Adipocyte (in vitro differentiated cells): ENCODE measurements around the gene SPSB2.
"Not testable (repeated sequence)": the region's sequence is repeated elsewhere in the genome, so short reads cannot be mapped to it uniquely, and the experiment has no call there.

Experiments used
- DNase-seq: peaks from one replicate; pipeline ENCODE4 v3.0.0-alpha.2; 2015; ENCODE audit warnings: low read depth
- H3K27me3 ChIP-seq: replicated peaks from 2 replicates; pipeline ENCODE4 v1.7.0; 2013; ENCODE audit warnings: mild to moderate bottlenecking, low read length, moderate library complexity; ENCODE audit not compliant: control insufficient read depth, insufficient read depth
- H3K36me3 ChIP-seq: 2 replicates; pipeline ENCODE4 v1.7.0; 2013; ENCODE audit warnings: low read length, mild to moderate bottlenecking, moderate library complexity; ENCODE audit not compliant: control insufficient read depth, insufficient read depth, severe bottlenecking
- H3K4me1 ChIP-seq: 2 replicates; pipeline ENCODE4 v1.7.0; 2013; ENCODE audit warnings: mild to moderate bottlenecking, low read length, moderate library complexity; ENCODE audit not compliant: control insufficient read depth, insufficient read depth
- H3K4me3 ChIP-seq: 2 replicates; pipeline ENCODE4 v1.7.0; 2013; ENCODE audit warnings: mild to moderate bottlenecking, low read length, moderate library complexity
- H3K9ac ChIP-seq: 2 replicates; pipeline ENCODE4 v1.7.0; 2013; ENCODE audit warnings: mild to moderate bottlenecking, low read length, moderate library complexity
- H3K9me3 ChIP-seq: 2 replicates; pipeline ENCODE4 v1.7.0; 2013; ENCODE audit warnings: mild to moderate bottlenecking, low read length, moderate library complexity; ENCODE audit not compliant: control insufficient read depth

The SPSB2 gene

GRCh38 chr12:6894321-6894720 is 21.2 kb upstream of the SPSB2 start:
- Histone ChIP-seq H3K9me3 (no peaks in the 10 kb centered on the region), H3K9ac (no peak overlapping the region), H3K4me3 (no peak overlapping the region), H3K36me3 (no peaks in the 10 kb centered on the region), H3K4me1 (peaks cover 15% of the 10 kb centered on the region), H3K27me3 (no peaks in the 10 kb centered on the region)
- DNase-seq, result no peak

DNA sequence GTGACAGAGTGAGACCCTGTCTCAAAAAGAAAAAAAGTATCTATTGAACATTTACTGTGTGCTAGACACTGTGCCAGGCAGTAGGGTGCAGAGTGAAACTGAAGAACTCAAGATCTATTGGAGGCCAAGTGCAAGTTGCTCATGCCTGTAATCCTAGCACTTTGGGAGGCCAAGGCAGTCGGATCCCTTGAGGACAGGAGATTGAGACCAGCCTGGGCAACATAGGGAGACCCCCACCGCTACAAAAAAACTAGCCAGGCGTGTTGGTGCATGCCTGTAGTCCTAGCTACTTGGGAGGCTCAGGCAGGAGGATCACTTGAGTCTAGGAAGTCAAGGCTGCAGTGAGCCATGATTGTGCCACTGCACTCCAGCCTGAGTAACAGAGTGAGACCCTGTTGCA is 19.6 kb upstream of the SPSB2 start:
- peaks cover 15% of the 10 kb centered on the region for H3K4me1 ChIP-seq
- not testable (repeated sequence) for H3K4me3 ChIP-seq

GRCh38 chr12:6891646-6892001 is 18.5 kb upstream of the SPSB2 start:
- Histone ChIP-seq H3K4me1 (peaks cover 15% of the 10 kb centered on the region), H3K4me3 (peak overlapping the region; percentile 81), H3K36me3 (no peaks in the 10 kb centered on the region), H3K9me3 (no peaks in the 10 kb centered on the region), H3K27me3 (no peaks in the 10 kb centered on the region), H3K9ac (peak overlapping the region; percentile 96)
- no peak for DNase-seq

More for the DNA sequence above, 19.6 kb upstream of the SPSB2 start:
- DNase-seq, H3K9me3 ChIP-seq, H3K27me3 ChIP-seq, H3K9ac ChIP-seq, H3K36me3 ChIP-seq: not testable (repeated sequence)

DNA sequence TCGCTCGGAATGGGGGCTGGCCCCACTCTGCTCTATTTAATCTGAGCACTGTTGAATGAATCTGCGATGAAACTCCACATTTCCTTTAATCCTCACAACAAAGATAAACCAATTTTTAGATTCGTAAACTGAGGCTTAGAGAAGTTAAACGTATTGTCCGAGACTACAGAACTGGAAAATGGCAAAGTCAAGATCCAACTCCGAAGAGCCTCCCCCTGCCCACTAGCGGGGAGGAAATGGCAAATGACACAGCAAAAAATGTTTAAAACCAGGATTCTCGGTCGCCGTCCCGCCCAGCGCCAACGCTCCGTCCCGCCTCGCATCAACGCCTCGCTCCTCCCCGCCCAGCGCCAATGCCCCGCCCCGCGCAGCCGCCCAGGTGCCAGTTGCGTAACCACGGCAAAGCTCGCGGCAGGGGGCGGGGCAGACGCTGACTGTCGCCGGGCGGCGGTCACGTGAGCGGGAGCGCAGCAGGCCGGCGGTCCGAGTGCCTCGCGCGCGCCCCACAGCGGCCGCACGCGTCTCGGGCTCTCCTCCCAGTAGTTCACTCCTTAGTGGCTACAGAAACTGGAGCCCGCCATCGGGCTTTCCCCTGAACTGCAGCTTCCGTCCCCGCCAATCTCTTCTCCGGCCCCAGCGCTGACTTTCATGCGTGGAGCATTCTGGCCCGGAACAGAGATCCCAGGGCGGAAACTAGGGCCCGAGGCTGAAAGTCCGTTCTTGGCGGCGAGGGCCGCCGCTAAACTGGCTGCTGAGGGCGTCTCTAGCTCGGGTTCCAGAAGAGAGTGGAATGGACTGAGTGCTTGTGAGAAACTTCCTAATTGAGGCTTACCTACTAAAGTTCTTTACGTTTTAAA is 17.9 kb upstream of the SPSB2 start:
- Histone ChIP-seq H3K4me3 (peak overlapping the region; percentile 81), H3K9ac (peak overlapping the region; percentile 96), H3K9me3 (no peaks in the 10 kb centered on the region), H3K36me3 (no peaks in the 10 kb centered on the region), H3K4me1 (peaks cover 15% of the 10 kb centered on the region), H3K27me3 (no peaks in the 10 kb centered on the region)
- peak; percentile 99 for DNase-seq

DNA sequence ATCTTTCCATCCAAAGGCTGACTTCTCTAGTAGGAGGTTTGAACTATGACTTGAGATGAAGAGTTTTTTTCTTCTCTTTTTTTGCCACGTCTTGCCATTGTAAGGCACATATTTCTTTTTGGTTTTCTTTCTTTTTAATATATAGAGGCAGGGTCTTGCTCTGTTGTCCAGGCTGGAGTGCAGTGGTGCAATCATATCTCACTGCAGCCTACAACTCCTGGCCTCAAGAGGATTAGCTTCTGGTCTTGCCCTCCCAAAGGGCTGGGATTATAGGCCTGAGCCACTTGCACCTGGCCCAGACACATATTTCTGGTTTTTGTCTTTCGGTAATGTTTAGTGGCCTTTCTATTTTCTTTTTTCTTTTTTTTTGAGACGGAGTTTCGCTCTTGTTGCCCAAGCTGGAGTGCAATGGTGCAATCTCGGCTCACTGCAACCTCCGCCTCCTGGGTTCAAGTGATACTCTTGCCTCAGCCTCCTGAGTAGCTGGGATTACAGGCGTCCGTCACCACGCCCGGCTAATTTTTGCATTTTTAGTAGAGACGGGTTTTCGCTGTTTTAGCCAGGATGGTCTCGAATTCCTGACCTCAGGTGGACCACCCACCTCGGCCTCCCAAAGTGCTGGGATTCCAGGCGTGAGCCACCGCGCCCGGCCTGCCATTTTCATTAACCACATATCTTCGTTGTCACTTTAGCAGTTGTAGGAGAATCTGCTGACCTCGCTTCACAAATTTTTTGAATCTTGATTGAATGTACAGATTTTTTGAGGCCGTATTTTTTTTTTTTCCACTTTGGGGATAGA is 16.9 kb upstream of the SPSB2 start:
- not testable (repeated sequence) for DNase-seq, H3K27me3 ChIP-seq, H3K9me3 ChIP-seq, H3K36me3 ChIP-seq
- H3K4me3 ChIP-seq, result peak overlapping the region; percentile 71
- H3K4me1 ChIP-seq, result peaks cover 15% of the 10 kb centered on the region
- H3K9ac ChIP-seq, result peak overlapping the region; percentile 90

- H3K27me3 ChIP-seq, H3K9me3 ChIP-seq, H3K4me3 ChIP-seq, H3K36me3 ChIP-seq, H3K9ac ChIP-seq, DNase-seq: not testable (repeated sequence)
- H3K4me1 ChIP-seq, result peaks cover 12% of the 10 kb centered on the region
Measured at GRCh38 chr12:6888794-6889193, 15.7 kb upstream of the SPSB2 start.

DNA sequence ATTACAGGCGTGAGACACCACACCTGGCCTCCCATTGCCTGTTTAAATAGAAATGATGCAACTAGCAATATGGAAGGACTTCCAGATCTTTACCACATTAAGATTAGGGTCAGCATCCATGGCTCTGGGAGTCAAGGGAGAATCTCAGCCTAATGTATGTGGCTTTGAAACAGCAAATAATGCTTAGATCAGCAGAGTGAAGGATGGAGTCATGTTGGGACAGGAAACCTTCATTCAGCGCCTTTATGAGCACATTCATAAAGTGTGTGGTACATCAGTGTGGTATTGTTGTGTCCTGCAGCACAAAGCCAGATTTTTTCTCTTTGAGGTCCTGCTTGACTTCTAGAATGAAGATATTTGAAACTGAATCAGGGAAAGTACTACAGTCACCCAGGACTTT is 15.3 kb upstream of the SPSB2 start:
- H3K27me3 ChIP-seq, result no peaks in the 10 kb centered on the region
- H3K4me3 ChIP-seq, result no peak overlapping the region

DNA sequence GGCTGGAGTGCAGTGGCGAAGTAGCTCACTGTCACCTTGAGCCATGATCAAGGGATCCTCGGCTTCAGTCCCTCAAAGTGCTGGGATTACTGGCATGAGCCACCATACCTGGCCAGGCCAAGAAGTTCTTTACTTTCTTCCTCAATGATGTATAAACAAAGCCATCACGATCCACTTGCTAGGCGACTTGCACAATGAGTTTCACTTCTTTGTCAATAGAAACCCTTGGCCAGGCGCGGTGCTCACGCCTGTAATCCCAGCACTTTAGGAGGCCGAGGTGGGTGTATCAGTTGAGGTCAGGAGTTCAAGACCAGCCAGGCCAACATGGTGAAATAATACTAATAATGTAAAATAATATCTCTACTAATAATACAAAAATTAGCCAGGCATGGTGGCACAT is 14.4 kb upstream of the SPSB2 start:
- Histone ChIP-seq H3K9ac (no peak overlapping the region), H3K4me1 (peaks cover 11% of the 10 kb centered on the region), H3K4me3 (no peak overlapping the region), H3K9me3 (no peaks in the 10 kb centered on the region), H3K27me3 (no peaks in the 10 kb centered on the region), H3K36me3 (peaks cover 3% of the 10 kb centered on the region)
- no peak for DNase-seq

More for the DNA sequence above, 15.3 kb upstream of the SPSB2 start:
- peaks cover 3% of the 10 kb centered on the region for H3K36me3 ChIP-seq
- DNase-seq, result no peak
- peaks cover 11% of the 10 kb centered on the region for H3K4me1 ChIP-seq
- H3K9ac ChIP-seq, result no peak overlapping the region
- H3K9me3 ChIP-seq, result no peaks in the 10 kb centered on the region

DNA sequence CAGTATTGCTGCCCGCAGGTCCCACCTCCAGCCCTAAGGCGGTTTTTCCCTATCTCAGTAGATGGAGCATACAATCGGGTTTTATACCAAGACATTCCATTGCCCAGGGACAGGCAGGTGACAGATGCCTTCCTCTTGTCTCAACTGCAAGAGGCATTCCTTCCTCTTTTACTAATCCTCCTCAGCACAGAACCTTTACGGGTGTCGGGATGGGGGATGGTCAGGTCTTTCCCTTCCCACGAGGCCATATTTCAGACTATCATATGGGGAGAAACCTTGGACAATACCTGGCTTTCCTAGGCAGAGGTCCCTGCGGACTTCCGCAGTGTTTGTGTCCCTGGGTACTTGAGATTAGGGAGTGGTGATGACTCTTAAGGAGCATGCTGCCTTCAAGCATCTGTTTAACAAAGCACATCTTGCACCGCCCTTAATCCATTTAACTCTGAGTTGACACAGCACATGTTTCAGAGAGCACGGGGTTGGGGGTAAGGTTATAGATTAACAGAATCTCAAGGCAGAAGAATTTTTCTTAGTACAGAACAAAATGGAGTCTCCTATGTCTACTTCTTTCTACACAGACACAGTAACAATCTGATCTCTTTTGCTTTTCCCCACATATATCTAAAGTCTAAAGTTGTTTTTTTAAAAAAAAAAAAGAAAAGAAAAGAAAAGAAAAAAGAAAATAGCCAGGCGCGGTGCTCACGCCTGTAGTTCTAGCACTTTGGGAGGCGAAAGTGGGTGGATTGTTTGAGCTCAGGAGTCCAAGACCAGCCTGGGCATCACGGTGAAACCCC is 13.3 kb upstream of the SPSB2 start:
- H3K4me3 ChIP-seq, H3K9ac ChIP-seq: not testable (repeated sequence)

GRCh38 chr12:6884539-6884938 is 11.4 kb upstream of the SPSB2 start:
- Histone ChIP-seq H3K4me3 (no peak overlapping the region), H3K4me1 (no peaks in the 10 kb centered on the region), H3K9me3 (no peaks in the 10 kb centered on the region), H3K9ac (no peak overlapping the region), H3K36me3 (peaks cover 3% of the 10 kb centered on the region), H3K27me3 (no peaks in the 10 kb centered on the region)
- no peak for DNase-seq

More for the DNA sequence above, 13.3 kb upstream of the SPSB2 start:
- not testable (repeated sequence) for H3K4me1 ChIP-seq, H3K9me3 ChIP-seq, H3K27me3 ChIP-seq, DNase-seq, H3K36me3 ChIP-seq

DNA sequence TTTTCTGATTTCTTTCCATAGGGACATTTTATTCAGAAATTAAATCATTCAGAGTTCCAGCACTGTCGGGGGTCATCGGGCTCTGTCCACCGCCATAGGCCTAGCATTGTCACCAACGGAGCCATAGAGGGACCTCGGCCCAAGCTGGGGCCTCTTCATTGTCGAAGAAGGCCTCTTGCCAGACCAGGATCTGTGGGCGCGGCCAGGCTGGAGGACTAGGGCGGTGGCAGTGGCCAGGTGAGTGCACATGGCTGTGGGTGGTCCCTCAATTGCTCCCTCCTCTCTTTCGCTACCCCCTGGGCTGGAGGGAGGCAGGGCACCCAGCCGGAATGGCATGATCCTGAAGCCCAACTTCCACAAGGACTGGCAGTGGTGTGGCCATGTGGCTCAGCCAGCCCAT is 10.6 kb upstream of the SPSB2 start:
- Histone ChIP-seq H3K36me3 (peaks cover 3% of the 10 kb centered on the region), H3K27me3 (no peaks in the 10 kb centered on the region), H3K4me1 (no peaks in the 10 kb centered on the region), H3K4me3 (no peak overlapping the region), H3K9ac (no peak overlapping the region), H3K9me3 (no peaks in the 10 kb centered on the region)
- no peak for DNase-seq
